ENCODE data around the gene RGPD8. TPM values are rescaled to one million over a fixed set of nuclear protein-coding genes. Genes with fewer than 3 reads are reported as not detected.
A peak's percentile ranks its signal among the peaks of the same experiment; 100 is the strongest.

The RGPD8 gene
- total and polyA plus RNA-seq, 2 of the 8 experiments (the other 6 are each of a cell fraction or from before 2014, with no cell fraction given): 0.51 to 8.2 TPM

DNA sequence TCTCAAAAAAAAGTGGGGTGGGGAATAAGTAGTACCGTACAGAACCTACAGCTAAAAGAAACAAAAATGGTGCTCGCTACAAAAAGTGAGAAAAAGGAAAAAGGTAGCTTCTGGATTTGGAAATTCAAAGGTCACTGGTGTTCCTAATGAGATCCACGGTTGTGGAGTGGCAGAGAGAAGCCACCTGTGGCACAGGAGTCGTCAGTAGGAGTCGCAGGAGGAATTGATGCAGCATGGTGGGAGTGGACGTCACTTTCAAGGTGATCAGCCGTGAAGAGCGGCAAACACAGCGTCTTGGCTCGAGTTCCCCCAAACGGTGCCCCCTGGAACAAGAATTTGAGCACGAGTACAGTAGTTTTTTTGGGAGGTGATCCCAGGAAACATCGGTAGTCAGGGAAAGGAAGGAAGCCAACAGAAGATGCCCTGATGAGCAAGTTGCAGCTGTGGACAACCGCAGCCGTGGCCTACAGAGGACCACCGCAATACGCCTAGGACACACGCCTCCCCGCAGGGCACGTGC is 47.1 kb upstream of the RGPD8 start:
- no peak overlapping the region for H2BK20ac ChIP-seq (ENCODE audit: low read length)
- no peak overlapping the region for H3K9ac ChIP-seq (replicated peaks in 1 of 4; ENCODE audit: extremely low read depth in 1 of 4, low read depth in 3 of 4, low read length in 3 of 4)
- H3K9me3 ChIP-seq (ENCODE audit: insufficient read depth in 2 of 2, low read depth in 1 of 2, low read length in 1 of 2): no peaks in the 10 kb centered on the region
- peak overlapping the region; percentile 32; the same call in 1 of the 2 replicates for H2BK5ac ChIP-seq (ENCODE audit: low read depth, low read length)
- H3K23ac ChIP-seq (ENCODE audit: insufficient read length): no peak overlapping the region
- H3K4ac ChIP-seq (replicated peaks; ENCODE audit: insufficient read length, low read depth, low read length): no peak overlapping the region
- 30% methylated on average over 20 of the region's 20 CpGs; no CpG with 5 or more reads in 1 of the 2 experiments for WGBS, 2 experiments (ENCODE audit: extremely low coverage in 1 of 2, insufficient coverage in 1 of 2, insufficient read length in 1 of 2, insufficient replicate concordance in 2 of 2, low coverage in 1 of 2, low lambda C conversion rate in 2 of 2, missing lambda C conversion rate in 1 of 2)
- POLR2A ChIA-PET (ENCODE audit: partially characterized antibody): interaction anchor here (0.7 kb wide), 1 partner anchor 13 kb away, joined by 3 read pairs; no protein-coding TSS in a partner anchor
- 0 out of 2 replicates have a peak, but pooled peaks cover 3% of the 10 kb centered on the region for H3K79me1 ChIP-seq (ENCODE audit: low read depth, low read length)
- H2AK5ac ChIP-seq (ENCODE audit: low read depth, low read length): no peak overlapping the region
- H3K79me2 ChIP-seq (ENCODE audit: control insufficient read depth in 1 of 2, insufficient read depth in 2 of 2, low read length in 2 of 2): peaks cover 0 to 22% of the 10 kb centered on the region in 2 experiments; a peak in 2 of 4 replicates
- no peak overlapping the region for H4K5ac ChIP-seq (ENCODE audit: insufficient read length, low read depth, low read length)
- peak overlapping the region; percentile 97 for H2AFZ ChIP-seq (ENCODE audit: low read length)
- H3K4me3 ChIP-seq (ENCODE audit: extremely low read depth in 1 of 4, insufficient read depth in 2 of 4, low read depth in 3 of 4, low read length in 4 of 4): peak overlapping the region; percentile 11 to 86 (median 74); a peak in 6 of 8 replicates
- H4K20me1 ChIP-seq (replicated peaks in 1 of 2; ENCODE audit: control insufficient read depth in 1 of 2, insufficient read depth in 2 of 2, low read length in 2 of 2): no peaks in the 10 kb centered on the region
- peaks cover 11% of the 10 kb centered on the region for H3K23me2 ChIP-seq (ENCODE audit: low read depth, low read length)
- H4K91ac ChIP-seq (replicated peaks; ENCODE audit: insufficient read length, low read length): peak overlapping the region; percentile 25
- DNase-seq (ENCODE audit: low read depth in 1 of 2, low spot score in 2 of 2) (no peak), FAIRE-seq (no peak)
- no peak overlapping the region for H2BK120ac ChIP-seq (replicated peaks; ENCODE audit: low read depth, low read length)
- TF ChIP-seq, protein P1, sequence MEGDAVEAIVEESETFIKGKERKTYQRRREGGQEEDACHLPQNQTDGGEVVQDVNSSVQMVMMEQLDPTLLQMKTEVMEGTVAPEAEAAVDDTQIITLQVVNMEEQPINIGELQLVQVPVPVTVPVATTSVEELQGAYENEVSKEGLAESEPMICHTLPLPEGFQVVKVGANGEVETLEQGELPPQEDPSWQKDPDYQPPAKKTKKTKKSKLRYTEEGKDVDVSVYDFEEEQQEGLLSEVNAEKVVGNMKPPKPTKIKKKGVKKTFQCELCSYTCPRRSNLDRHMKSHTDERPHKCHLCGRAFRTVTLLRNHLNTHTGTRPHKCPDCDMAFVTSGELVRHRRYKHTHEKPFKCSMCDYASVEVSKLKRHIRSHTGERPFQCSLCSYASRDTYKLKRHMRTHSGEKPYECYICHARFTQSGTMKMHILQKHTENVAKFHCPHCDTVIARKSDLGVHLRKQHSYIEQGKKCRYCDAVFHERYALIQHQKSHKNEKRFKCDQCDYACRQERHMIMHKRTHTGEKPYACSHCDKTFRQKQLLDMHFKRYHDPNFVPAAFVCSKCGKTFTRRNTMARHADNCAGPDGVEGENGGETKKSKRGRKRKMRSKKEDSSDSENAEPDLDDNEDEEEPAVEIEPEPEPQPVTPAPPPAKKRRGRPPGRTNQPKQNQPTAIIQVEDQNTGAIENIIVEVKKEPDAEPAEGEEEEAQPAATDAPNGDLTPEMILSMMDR (IDR thresholded peaks at IDR 0.05; ENCODE audit: control extremely low read depth in 1 of 3, insufficient read depth in 1 of 3, low read depth in 1 of 3, low read length in 3 of 3): peak in 1 of 3 experiments; percentile 11; a peak in 1 of 4 replicates
- TF ChIP-seq SP4 (IDR thresholded peaks at IDR 0.05; ENCODE audit: low read length) (no peak), KDM4A (IDR thresholded peaks at IDR 0.05; ENCODE audit: low read depth, low read length, severe bottlenecking) (peak; percentile 60), MAFK (IDR thresholded peaks at IDR 0.05; ENCODE audit: low read depth, low read length) (no peak), BRCA1 (IDR thresholded peaks at IDR 0.05; ENCODE audit: low read depth, low read length) (no peak), TAF1 (IDR thresholded peaks at IDR 0.05; ENCODE audit: low read depth, low read length) (no peak), POU5F1 (IDR thresholded peaks at IDR 0.05; ENCODE audit: low read depth, low read length) (no peak), KDM5A (IDR thresholded peaks at IDR 0.05; ENCODE audit: low read length) (no peak)
- TF ChIP-seq, protein P2, sequence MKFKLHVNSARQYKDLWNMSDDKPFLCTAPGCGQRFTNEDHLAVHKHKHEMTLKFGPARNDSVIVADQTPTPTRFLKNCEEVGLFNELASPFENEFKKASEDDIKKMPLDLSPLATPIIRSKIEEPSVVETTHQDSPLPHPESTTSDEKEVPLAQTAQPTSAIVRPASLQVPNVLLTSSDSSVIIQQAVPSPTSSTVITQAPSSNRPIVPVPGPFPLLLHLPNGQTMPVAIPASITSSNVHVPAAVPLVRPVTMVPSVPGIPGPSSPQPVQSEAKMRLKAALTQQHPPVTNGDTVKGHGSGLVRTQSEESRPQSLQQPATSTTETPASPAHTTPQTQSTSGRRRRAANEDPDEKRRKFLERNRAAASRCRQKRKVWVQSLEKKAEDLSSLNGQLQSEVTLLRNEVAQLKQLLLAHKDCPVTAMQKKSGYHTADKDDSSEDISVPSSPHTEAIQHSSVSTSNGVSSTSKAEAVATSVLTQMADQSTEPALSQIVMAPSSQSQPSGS (IDR thresholded peaks at IDR 0.05; ENCODE audit: low read length): no peak
- H3K4me1 ChIP-seq (replicated peaks in 1 of 4; ENCODE audit: control insufficient read depth in 3 of 4, insufficient read depth in 4 of 4, low read length in 3 of 4): peaks cover 0 to 7% (median 4%) of the 10 kb centered on the region in 4 experiments; a peak in 5 of 7 replicates
- H3K27ac ChIP-seq (ENCODE audit: low read depth, low read length): no peak overlapping the region
- no peak overlapping the region; the same call in 1 of the 2 replicates for H2BK12ac ChIP-seq (ENCODE audit: low read depth, low read length)
- no peak overlapping the region for H2BK15ac ChIP-seq (ENCODE audit: low read length)
- peak overlapping the region; percentile 93 for H3K18ac ChIP-seq (ENCODE audit: extremely low read depth, low read length)
- no peak overlapping the region for H3K14ac ChIP-seq (ENCODE audit: insufficient read length)
- CTCF ChIA-PET (ENCODE audit: partially characterized antibody): interaction anchor here (0.6 to 2.7 kb wide), 21 partner anchors 9 to 479 kb away, joined by 3 to 17 read pairs (median 4); no protein-coding TSS in a partner anchor
- H3K56ac ChIP-seq (replicated peaks; ENCODE audit: insufficient read length, low read depth, low read length): no peak overlapping the region
- no peak overlapping the region for H4K8ac ChIP-seq (ENCODE audit: extremely low read depth, insufficient read depth, low read length)
- H3K4me2 ChIP-seq (ENCODE audit: insufficient read depth in 1 of 2, low read depth in 2 of 2, low read length in 2 of 2): peak overlapping the region; percentile 50 to 91
- H3K36me3 ChIP-seq (ENCODE audit: control insufficient read depth in 2 of 4, insufficient read depth in 4 of 4, low read length in 3 of 4): no peaks in the 10 kb centered on the region
- no peaks in the 10 kb centered on the region; a peak in 1 of 7 replicates for H3K27me3 ChIP-seq (replicated peaks in 1 of 4; ENCODE audit: control insufficient read depth in 3 of 4, extremely low read depth in 1 of 4, insufficient read depth in 3 of 4, low read length in 3 of 4)

Measured in H1 (cell line).